NOMO-1 treated with DMSO at 0.1 percent for 48 hours (cell line): ENCODE results near the gene SARS1.
"Not testable (repeated sequence)": the region's sequence is repeated elsewhere in the genome, so short reads cannot be mapped to it uniquely, and the experiment has no call there.

Experiments used
- DNase-seq: peaks from one replicate; lab custom pipeline; 2025; ENCODE audit not compliant: unreplicated experiment; lab: John Stamatoyannopoulos, UW

Gene SARS1

DNA sequence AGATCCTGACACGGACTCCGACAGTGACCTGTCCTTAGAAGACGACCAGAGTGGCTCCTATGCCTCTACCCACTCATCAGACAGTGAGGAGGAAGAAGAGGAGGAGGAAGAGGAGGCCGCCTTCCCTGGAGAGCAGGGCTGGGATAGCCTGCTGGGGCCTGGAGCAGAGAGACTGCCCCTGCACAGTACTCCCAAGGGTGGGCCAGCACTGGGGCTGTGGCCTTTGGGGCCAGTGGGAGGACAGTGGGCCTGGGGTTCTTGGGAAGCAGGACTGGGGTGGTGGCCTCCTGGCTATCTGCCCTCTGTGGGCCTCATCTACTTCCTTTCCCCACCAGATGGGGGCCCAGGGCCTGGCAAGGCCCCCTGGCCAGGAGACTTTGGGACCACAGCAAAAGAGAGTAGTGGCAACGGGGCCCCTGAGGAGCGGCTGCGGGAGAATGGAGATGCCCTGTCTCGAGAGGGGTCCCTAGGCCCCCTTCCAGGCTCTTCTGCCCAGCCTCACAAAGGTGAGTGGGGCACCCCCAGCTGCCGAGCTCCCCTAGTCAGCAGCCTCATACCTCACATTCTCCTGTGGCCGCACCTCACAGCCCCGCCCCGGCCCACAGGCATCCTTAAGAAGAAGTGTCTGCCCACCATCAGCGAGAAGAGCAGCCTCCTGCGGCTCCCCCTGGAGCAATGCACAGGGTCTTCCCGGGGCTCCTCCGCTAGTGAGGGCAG is 59.3 kb downstream of the SARS1 start:
- no peak for DNase-seq

DNA sequence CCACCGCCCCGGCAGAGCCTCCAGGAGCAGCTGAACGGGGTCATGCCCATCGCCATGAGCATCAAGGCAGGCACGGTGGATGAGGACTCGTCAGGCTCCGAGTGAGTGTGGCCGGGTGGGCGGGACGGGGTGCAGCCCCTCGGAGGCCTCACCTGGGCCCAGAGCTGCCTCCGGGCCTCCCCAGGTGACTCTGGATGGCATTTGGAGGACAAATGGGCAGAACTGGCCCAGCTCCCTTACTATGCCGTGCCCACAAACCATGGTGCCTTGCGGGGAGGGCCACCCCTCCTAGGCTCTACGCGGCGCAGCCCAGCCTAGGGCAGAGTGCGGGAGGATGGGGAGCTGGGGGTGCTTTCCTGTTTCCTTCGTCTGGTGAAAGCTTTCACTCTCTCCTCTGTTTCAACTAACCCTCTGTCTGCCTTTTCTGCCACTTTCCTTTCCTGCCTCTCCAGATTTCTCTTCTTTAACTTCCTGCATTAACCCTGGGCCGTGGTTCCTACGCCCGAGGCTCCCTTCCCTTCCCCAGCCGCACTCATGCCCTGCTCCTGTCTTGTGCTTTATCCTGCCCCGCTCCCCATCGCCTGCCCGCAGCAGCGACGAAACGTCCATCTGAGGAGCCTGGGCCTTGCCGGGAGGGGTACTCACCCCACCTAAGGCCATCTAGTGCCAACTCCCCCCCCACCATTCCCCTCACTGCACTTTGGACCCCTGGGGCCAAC is 60.0 kb downstream of the SARS1 start:
- no peak for DNase-seq

DNA sequence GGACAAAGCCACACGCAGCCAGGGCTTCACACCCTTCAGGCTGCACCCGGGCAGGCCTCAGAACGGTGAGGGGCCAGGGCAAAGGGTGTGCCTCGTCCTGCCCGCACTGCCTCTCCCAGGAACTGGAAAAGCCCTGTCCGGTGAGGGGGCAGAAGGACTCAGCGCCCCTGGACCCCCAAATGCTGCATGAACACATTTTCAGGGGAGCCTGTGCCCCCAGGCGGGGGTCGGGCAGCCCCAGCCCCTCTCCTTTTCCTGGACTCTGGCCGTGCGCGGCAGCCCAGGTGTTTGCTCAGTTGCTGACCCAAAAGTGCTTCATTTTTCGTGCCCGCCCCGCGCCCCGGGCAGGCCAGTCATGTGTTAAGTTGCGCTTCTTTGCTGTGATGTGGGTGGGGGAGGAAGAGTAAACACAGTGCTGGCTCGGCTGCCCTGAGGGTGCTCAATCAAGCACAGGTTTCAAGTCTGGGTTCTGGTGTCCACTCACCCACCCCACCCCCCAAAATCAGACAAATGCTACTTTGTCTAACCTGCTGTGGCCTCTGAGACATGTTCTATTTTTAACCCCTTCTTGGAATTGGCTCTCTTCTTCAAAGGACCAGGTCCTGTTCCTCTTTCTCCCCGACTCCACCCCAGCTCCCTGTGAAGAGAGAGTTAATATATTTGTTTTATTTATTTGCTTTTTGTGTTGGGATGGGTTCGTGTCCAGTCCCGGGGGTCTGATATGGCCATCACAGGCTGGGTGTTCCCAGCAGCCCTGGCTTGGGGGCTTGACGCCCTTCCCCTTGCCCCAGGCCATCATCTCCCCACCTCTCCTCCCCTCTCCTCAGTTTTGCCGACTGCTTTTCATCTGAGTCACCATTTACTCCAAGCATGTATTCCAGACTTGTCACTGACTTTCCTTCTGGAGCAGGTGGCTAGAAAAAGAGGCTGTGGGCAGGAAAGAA is 61.1 kb downstream of the SARS1 start:
- DNase-seq, result no peak

DNA sequence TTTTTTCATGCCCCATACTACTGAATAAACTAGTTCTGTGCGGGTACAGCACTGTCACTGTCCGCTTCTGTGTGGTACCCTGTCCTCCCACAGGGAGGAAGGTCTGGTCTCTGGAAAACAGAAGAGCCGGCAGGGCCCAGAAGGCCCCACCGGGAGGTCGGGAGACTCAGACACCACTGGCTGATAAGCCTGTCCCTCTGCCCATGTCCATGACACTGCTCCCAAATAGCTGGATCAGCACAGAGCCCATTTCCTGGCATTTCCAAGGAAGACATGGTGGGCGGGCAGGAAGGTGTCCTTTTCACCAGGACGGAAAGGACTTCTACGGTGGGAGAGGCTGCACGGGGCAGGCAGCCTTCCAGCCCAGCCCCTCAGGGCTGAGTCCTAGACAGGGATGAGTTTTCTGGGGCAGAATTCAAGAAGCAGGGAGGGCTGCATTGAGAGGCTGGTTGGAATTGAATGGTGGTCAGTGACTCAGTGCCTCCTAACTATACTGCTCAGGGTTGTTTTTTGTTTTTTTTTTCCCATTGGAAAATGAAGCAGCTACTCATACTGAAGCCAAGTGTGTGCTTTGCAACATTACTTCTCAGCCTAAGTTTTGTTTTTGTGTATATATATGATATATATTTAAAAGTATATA is 62.1 kb downstream of the SARS1 start:
- DNase-seq, result no peak

DNA sequence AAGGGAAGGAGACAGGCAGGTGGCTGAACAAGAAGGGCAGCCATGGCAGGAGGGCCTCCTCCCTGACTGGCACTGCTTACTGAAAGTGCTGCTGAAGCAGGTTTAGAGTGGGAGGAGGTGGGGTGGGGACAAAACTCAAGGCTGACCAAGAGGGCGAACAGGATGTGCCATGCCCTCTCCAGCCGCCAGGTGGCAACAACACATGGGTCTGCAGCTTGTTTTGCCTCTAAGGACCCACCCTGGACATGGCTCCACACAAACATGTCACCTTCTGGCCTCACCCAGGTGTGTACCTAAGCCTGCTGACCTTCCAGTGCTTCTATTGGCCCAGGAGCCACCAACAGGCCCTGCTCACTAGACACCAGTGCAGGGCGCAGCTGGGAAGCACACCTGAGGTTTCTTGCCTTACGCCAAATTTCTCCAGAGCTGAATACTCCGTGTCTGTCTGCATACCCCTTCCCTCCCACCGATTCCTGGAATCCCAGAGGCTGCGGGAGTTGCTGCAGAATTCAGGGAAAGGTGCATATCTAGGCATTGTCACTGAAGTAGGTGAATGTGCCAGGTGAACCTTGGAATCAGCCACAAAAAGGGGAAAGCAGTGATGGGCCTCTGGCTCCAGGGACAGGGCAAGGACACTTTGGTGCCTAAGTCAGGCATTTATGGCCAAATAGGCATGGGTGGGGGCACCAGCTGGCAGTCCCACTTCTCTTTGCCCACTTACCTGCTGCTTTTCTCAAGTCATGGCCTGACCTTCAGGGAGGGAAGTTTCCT is 63.9 kb downstream of the SARS1 start:
- DNase-seq, result peak; percentile 6

DNA sequence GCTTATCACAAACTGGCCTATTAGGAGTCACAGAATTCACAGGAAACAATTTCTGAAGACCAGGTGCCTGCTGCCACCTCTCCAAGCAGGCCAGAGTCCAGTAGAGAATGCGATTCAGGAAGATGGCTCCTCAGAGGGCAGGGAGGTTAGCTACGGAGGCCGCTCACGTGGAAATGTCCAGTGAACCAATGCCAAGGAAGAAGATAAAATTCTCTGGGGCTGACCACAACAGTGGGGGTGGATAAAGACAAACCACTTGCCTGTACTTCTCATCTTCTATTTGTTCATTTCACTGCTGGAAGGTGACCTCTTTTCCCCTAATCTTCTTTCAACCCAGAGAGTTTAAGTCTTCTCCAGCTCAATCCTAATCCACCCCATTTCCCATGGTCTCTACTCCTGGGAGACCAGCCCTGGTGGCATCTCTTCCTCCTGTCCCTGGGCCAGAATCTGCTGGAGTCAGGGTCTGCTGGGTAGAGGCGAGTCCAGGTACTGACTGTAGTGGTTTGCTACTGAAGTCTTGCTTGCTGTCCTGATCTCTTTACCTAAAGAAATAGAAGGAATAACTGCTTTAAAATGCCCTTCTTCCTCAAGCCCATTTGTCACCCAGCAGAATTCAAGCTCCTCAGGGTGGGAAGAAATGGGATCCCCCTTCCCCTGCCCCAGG is 66.0 kb downstream of the SARS1 start:
- DNase-seq, result no peak

DNA sequence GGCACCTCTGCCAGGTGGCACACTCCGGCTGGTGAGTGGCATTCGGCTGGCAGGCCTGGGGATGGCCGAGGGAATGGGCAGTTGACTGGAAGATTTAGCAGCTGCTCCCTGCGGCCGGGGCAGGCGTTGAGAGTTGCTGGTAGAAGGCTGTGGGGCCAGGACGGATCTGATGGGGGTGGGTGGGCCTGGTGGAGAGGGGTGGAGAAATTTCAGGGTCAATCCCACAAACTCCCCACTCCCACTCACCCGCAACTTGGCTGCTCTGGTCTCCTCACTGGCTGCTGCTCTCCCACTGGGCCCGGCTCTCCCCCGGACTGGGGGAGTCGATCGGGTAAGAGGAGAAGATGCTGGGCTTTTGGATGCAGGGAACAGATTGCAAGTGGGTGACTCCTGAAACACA is 67.1 kb downstream of the SARS1 start:
- DNase-seq, result no peak

DNA sequence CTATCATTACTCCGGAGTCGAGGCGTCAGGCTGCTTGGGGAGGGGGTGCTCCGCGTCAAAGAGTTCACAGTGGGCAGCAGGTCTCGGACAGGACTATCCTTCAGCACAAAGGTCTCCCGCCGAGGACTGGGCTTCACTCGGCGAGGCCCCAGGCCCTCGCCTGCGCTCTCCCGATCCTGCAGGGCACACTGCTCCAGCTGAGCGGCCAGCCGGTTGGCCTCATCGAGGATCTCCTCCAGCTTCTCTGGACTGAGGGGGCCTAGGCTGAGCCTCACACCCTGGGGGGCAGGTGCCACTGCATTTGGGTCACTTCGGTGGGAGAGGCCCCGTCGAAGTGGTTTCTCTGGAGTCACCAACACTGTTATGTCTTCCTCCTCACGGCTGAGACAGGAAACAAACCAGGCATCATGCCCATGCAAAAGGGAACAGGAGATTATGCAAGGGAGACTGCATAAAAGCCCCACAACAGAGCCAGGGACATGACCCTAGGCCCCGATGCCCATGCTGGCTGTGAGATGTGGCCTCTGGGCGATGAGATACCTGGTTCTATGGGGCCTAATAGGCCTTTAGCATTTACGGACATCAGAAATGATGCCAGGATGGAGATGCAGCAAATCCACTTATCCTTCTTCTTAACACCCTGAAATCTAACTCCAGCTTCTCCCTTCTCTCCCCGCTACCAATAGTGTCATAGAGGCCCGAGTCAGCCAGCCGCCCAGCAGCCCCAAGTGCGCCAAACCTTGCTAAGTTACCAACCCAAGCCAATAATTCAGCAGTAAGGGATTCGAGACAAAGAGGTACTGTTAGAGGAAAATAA is 68.2 kb downstream of the SARS1 start:
- peak; percentile 48 for DNase-seq

DNA sequence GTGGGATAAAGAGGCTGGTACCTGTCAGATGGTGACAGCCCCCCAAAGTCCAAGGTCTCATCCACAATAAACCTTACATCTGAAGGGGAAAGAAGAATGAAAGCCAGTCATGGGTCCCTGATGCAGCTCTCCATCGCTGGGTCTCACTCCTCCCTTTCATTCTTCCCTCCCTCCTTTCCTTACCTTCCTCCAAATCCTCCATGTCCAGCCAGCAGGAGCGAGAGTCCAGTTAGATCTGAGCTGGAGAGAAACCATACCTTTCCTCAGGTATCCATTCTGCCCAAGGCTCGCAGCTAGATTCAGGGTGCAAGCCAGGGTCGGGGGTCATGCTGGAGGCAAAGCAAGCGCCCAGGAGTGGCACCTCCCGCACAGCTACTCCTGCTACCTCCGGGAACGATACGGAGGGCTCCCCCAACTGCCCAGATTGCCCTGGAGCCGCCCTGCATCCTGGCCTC is 68.8 kb downstream of the SARS1 start:
- no peak for DNase-seq

DNA sequence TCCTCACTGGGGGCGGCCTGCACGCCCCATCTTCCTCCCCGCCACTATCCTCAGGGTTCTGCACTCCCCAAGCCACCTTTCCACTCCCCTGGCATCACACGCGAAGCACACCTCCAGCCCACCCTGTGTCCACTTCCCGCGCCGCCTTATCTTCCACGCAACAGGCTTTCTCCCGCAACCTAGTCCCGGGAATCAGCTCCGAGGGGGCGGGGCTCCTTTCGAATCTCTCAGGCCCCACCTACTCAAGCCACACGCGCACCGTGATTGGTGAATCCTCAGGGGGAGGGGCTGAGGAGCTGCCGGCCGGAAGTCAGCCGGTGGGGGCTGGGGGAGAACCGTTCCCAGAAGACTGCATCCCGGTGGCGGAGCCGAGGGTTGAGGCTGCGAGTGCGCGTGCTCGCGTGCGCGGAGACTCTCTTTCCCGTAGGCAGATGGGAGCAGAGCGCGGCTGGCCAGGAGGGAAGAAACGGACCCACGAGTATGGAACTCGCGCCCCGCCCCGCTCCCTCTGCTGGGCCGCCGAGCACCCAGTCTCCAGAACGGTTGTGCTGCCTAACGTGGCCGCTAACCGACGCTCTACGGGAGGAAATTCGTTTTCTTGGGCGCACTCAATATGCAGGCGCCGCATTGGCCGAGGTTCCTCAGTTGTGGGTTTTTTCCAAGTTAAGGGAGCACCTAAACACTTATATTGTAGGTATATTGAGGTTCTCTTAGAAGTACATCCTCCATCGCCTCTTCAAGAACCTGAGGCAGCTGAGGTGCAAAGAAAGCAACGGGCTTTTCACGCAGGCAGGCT is 69.4 kb downstream of the SARS1 start, which contains the start of gene PSRC1:
Gene PSRC1, minus strand, starts transcription at position 194 of the 796 bp plus-strand sequence.
- peak; percentile 86 for DNase-seq

DNA sequence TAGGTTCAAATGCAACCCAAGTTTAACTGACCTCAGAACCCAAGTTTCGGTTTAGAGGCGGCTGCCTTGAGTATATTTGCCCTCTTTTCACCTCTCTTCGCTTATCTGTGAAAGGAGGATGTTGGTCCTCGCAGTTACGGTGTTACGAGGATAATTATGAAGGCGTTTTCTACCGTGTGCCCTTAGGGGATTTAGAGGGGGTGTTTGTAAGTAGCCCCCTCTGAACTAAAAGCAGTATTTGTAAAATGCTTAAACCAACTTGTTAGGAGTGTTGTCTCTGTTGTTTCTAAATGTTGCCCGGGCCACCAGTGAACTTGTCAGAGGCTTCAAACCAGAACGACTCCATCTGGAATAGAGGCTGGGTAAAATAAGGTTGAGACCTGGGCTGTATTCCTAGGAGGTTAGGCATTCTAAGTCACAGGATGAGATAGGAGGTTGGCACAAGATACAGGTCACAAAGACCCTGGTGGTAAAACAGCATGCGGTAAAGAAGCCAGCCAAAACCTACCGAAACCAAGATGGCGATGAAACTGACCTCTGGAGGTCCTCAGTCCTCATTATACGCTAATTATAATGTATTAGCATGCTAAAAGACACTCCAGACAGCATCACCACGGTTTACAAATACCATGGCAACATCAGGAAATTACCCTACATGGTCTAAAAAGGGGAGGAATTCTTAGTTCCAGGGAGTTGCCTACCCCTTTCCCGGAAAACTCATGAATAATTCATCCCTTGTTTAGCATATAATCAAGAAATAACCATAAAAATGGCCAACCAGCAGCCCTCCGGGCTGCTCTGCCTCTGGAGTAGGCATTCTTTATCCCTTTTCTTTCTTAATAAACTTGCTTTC is 70.3 kb downstream of the SARS1 start:
- peak; percentile 59 for DNase-seq

DNA sequence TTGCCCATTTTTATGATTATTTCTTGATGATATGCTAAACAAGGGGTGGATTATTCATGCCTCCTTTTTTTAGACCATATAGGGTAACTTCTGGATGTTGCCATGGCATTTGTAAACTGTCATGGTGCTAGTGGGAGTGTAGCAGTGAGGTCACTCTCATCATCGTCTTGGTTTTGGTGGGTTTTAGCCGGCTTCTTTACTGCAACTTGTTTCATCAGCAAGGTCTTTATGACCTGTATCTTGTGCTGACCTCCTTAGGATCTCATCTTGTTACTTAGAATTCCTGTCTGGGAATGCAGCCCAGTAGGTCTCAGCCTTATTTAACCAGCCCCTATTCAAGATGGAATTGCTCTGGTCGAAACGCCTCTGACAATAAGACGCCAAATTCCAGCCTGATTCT is 73.0 kb downstream of the SARS1 start:
- not testable (repeated sequence) for DNase-seq
